Activated T-cell treated with anti-CD3 and anti-CD28 coated beads for 48 hours (primary cell): ENCODE results near the gene RNF169.
"Not testable (repeated sequence)": the region's sequence is repeated elsewhere in the genome, so short reads cannot be mapped to it uniquely, and the experiment has no call there.

ENCODE experiments used
- DNase-seq: peaks from one replicate; pipeline ENCODE4 v3.0.0-alpha.2; 2020; ENCODE audit warnings: low read depth

RNF169 gene

GRCh38 chr11:74824285-74824982 is 75.8 kb downstream of the RNF169 start:
- no peak for DNase-seq

- DNase-seq, result not testable (repeated sequence)
Measured at GRCh38 chr11:74825596-74825995, 76.9 kb downstream of the RNF169 start.

DNA sequence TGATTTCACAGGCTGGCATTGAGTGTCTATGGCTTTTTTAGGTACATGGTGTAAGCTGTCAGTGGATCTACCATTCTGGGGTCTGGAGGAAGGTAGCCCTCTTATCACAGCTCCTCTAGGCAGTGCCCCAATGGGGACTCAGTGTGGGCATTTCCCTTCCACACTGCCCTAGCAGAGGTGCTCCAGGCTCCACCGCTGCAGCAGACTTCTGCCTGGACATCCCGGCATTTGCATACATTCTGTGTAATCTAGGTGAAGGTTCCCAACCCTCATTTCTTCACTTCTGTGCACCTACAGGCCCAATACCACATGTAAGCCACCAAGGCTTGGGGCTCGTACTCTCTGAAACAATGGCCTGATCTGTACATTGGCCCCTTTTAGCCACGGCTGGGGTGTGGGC is 78.3 kb downstream of the RNF169 start:
- DNase-seq, result no peak

DNA sequence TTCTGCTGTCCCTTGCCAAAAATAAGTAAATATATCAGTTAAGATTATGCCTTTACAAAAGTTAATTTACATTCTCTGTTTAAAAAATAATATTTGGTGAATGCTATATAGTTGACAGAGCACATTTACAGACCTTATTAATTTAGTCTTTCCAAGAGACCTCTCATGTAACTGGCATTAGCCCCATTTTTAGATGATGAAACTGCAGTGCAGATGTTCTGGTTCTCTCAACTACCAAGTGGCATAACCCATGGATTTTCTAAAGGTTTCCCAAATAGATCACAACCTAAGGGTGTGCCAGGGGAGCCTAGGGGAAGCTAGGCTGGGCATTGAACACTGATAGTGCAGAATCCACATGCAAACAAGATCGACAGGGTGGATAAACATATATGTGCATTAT is 88.5 kb downstream of the RNF169 start:
- DNase-seq, result no peak

GRCh38 chr11:74838188-74838587 is 89.5 kb downstream of the RNF169 start:
- DNase-seq, result no peak

DNA sequence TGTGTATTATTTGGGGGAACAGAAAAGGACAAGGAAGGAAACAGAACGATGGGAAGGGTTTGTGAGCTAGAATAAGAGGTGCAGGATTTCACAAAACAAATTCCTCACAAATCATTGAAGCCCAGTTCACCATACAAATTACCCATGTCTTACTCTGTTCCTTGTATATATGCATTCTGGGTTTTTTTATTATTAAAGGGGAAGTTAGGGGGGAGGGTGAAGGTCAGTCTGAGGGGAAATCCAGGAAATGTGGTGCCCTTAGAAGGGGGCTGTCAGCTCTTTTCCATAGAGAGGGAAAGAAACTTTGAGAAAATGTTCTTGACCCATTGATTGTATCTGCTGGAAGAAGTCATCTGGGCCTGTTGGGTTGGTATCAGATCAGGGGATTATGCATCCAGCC is 90.8 kb downstream of the RNF169 start:
- DNase-seq, result no peak

DNA sequence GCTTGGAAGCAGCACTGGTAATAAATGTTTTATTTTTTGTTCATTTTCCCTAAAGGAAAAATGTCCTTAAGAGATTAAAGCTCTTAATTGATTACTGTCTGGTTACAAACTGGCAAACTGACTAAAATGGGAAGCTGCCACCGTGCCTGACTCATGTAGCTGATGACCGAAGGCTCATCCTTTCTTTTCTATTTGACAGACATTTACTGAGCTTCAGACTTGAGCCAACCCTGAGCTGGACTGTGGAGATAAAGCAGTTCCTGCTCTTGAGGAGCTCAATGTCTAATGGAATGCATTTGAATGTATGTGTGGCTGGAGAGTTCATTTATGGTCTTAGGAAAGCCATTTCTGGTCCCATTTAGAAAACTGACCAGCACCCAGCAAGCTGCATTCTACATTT is 91.3 kb downstream of the RNF169 start:
- no peak for DNase-seq

GRCh38 chr11:74840486-74840885 is 91.8 kb downstream of the RNF169 start:
- no peak for DNase-seq

DNA sequence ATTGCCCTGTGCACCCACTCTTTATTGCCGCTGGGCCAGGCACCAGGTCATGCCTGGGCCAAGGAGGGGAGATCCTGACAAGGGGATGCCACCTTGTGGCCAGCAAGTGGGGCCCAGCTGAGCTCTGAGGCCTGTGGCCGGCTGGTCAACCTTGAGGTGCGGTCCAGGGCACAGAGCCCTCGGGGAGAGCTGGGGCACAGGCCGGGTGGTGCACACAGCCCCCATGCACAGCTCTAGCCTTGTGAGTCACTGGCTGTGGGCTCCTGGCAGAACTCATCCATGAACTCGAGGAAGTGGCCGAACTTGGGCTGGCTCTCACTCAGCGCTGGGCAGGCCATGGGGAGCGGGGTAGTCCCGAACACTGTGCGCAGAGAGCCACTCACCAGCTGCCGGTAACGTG is 94.3 kb downstream of the RNF169 start:
- DNase-seq, result no peak

DNA sequence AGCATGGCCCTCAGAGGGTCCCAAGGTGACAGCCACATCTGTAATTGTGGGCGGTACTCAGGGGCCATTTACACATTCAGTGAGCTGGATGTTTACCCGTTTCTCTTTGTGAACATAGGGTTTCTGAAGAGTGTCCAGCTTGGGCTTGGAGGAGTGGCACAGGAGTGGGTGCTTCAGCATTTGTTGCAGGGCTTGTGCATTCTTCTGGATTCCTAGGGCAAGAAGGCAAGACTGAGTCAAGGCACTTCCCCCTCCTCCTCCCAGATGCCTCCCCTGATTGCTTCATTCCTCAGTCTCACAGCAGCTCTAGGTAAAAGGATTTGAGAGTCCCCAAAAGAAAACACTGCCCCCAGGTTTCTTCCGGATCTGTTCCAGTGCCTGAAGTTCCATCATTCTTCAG is 95.4 kb downstream of the RNF169 start:
- no peak for DNase-seq

- DNase-seq, result no peak
Measured at GRCh38 chr11:74844865-74845264, 96.2 kb downstream of the RNF169 start.

DNA sequence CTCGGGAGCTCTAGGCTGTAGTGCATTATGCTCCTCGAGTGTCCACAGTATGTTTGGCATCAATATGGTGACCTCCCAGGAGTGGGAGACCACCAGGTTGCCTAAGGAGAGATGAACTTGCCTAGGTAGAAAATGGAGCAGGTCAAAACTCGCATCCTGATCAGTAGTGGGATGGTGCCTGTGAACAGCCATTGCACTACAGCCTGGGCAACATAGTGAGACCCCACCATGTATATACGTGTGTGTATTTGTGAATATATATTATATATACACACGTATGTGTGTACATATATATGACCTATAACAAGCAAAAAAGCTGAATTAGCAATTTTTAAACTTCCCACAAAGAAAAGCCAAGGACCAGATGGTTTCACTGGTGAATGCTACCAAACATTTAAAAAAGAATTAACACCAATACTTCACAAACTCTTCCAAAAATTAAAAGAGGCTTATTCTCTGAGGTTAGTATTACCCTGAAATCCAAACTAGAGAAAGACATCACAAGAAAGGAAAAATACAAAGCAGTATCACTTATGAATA is 97.4 kb downstream of the RNF169 start:
- no peak for DNase-seq

DNA sequence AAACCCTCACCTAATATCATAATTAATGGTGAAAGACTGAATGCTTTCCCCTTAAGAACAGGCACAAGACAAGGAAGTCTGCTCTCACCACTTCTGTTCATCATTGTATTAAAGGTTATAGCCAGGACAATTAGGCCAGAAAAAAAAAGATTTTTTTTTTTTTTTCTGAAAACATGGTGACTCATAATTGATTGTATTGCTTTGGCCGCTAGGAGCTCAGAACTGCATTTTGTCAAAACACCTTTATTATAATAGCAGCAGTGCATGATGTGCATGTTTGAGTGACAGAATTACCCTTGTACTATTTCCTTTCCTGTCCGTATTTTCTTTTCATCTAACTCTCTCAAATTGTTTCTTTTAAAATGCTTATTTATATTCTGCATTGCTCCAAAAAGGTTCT is 98.1 kb downstream of the RNF169 start:
- no peak for DNase-seq

GRCh38 chr11:74847395-74847794 is 98.7 kb downstream of the RNF169 start:
- DNase-seq, result no peak

GRCh38 chr11:74847895-74848294 is 99.2 kb downstream of the RNF169 start:
- DNase-seq, result no peak

DNA sequence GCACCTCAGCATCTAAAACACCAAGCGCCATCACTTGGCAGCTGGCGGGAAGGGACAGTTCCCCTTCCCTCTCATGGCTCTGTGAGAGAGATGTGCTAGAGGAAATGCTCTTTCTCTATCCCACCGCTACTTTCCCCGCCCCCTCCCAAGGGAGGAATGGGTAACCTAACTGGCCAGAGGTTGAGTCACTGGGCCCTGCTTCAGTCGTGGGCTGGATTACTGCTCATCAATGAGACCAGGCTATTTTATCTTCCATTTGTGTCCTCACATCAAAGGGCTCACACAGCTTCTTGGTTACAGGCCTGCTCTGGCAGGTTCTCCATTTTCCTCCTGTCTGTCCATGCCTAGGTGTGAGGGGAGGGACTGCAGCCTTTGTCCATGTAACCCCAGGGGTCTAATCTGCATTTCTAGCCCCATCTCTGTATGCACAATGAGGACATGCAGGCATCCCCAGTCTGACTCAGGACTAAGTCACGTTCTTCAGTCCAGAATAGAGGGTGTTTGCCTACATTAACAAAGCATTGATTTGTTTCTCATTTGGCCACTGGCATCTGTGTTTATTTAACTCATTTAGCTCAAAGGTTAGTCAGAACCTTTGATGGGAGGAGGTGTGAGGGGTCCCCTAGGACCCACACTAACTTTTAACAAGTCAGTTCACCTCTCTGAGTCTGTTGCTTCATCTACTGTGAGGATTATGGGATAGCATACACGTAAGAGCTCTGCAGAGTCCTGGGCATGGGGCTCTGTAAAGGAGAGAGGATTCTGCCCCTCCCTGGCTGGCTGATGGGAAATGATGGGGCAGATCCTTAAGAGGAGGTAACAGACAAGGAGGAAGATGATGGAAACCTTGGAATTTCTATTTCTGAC is 101.1 kb downstream of the RNF169 start:
- no peak for DNase-seq

DNA sequence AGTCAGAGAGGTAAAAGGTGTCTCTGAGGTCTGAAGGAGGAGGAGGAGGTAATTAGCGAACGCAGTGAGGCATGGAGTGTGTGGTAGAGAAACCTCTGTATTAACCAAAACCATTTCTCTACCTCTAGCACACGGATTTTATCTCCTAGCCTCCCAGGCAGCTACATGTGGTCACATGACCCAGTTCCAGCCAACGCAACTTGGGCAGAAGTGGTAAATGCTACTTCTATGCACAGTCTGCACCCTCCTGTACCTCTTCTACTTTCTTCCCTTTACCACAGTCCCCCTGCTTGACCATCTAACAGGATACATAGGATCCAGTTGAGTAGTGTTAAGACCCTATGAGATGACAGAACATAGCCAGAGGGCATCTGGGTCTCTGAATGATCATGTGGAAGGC is 104.6 kb downstream of the RNF169 start:
- no peak for DNase-seq

- no peak for DNase-seq
Measured at GRCh38 chr11:74860743-74861142, 112.1 kb downstream of the RNF169 start.

DNA sequence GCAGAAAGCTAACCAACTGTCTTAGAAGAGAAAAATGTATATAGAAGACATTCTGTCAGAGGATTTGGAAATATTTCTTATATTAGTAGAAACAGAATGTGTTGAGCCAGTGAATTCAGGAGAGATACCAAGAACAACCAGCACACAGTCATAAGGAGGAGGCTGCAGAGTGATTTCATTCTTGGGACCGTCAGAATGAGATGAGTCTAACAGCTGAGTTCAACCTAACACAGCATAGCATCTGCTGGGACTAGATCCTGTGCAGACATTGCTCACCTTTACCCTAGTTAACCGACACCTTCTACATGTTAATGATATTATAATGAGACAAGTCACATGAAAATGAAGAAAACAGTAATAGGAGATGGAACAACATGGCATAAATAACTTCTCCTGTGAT is 114.8 kb downstream of the RNF169 start:
- no peak for DNase-seq

GRCh38 chr11:74866557-74866956 is 117.9 kb downstream of the RNF169 start:
- DNase-seq, result no peak

DNA sequence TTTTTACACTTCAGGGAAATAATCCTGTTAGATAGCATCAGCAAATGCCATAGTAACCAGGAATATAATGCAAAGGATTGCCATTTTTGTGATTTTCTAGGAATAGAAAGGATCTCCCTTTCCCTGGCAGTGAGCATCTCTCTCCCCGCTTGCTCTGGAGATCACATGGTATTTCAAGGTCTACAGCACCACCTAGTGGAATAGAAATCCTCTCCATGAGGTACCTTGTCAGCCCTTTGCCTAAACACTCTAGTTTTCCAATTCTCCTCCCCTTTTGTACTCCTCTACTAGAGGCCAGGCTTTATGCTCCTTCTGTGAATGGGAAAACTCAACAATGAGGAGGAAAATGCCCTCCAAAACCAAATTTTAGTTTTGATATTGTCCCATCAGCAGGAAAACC is 121.8 kb downstream of the RNF169 start:
- no peak for DNase-seq

DNA sequence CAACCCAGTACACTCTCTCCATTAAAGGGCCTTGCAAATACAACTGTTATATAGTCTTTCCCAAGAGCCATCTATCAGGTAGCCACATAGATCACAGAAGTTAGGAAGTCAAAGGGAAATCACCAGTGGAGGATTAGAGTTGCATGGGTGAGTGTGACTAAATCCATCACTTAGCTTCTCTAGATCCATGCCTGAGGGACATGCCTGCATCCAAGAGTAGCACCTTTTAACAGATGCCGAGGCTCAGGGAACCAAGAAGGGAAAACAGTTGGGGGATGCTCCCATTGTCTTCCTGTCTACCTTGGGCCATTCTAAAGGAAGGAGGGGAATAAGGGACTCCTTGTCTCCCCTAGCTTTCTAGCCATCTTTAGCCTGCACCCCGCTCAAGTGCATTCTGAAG is 122.4 kb downstream of the RNF169 start:
- DNase-seq, result no peak

- no peak for DNase-seq
Measured at GRCh38 chr11:74877132-74877531, 128.5 kb downstream of the RNF169 start.
